Mesodermal cell (in vitro differentiated cells): Measurements from ENCODE around the gene COPS8.

Experiments used
- H3K27ac ChIP-seq: 2 replicates; pipeline ENCODE4 v1.7.0; 2013; ENCODE audit warnings: mild to moderate bottlenecking, low read depth, low read length, moderate library complexity; ENCODE audit not compliant: severe bottlenecking
- H3K36me3 ChIP-seq: 2 replicates; pipeline ENCODE4 v1.7.1; 2013; ENCODE audit warnings: mild to moderate bottlenecking, low read length, moderate library complexity; ENCODE audit not compliant: control insufficient read depth, insufficient read depth
- H3K4me1 ChIP-seq: one replicate; pipeline ENCODE4 v1.7.1; 2013; ENCODE audit warnings: mild to moderate bottlenecking, low read length; ENCODE audit not compliant: insufficient read depth, control insufficient read depth, poor library complexity, severe bottlenecking
- H3K4me3 ChIP-seq: 2 replicates; pipeline ENCODE4 v1.7.0; 2013; ENCODE audit warnings: low read length, control low read depth, mild to moderate bottlenecking; ENCODE audit not compliant: insufficient read depth, poor library complexity, severe bottlenecking; ENCODE audit errors: extremely low read depth
- H3K9me3 ChIP-seq: 2 replicates; pipeline ENCODE4 v1.7.1; 2013; ENCODE audit warnings: mild to moderate bottlenecking, low read length, moderate library complexity; ENCODE audit not compliant: control insufficient read depth
- WGBS, 2 experiments: methylation state at CpG; one replicate each; pipeline ENCODE4 v1.1.5; 2013; ENCODE audit warnings: missing lambda C conversion rate in 2 of 2; ENCODE audit not compliant: insufficient coverage in 2 of 2; 5-methylcytosine and 5-hydroxymethylcytosine counted together

Gene COPS8

GRCh38 chr2:237136824-237137223 lies 51.1 kb downstream of the COPS8 start:
- Histone ChIP-seq H3K4me3 (no peak overlapping the region), H3K36me3 (no peaks in the 10 kb centered on the region), H3K9me3 (no peaks in the 10 kb centered on the region), H3K4me1 (no peaks in the 10 kb centered on the region), H3K27ac (no peak overlapping the region)
- WGBS, 2 experiments: 93 to 98% methylated on average over 7 to 8 of the region's 9 CpGs

GRCh38 chr2:237137626-237138323 lies 52.1 kb downstream of the COPS8 start:
- whole genome bisulfite sequencing, 2 experiments: 92 to 95% methylated on average over 9 to 10 of the region's 13 CpGs
- H3K4me1 ChIP-seq: no peaks in the 10 kb centered on the region
- H3K36me3 ChIP-seq: no peaks in the 10 kb centered on the region
- H3K27ac ChIP-seq: no peak overlapping the region
- no peak overlapping the region for H3K4me3 ChIP-seq
- H3K9me3 ChIP-seq: no peaks in the 10 kb centered on the region

GRCh38 chr2:237139123-237139675 lies 53.5 kb downstream of the COPS8 start:
- no peaks in the 10 kb centered on the region for H3K36me3 ChIP-seq
- no peak overlapping the region for H3K4me3 ChIP-seq
- no peaks in the 10 kb centered on the region for H3K4me1 ChIP-seq
- no peaks in the 10 kb centered on the region for H3K9me3 ChIP-seq
- no peak overlapping the region for H3K27ac ChIP-seq
- WGBS, 2 experiments: 91 to 93% methylated on average over 12 to 14 of the region's 14 CpGs

GRCh38 chr2:237140689-237141285 lies 55.1 kb downstream of the COPS8 start:
- H3K4me3 ChIP-seq: no peak overlapping the region
- H3K4me1 ChIP-seq: no peaks in the 10 kb centered on the region
- H3K9me3 ChIP-seq: peaks cover 2% of the 10 kb centered on the region
- no peak overlapping the region for H3K27ac ChIP-seq
- no peaks in the 10 kb centered on the region for H3K36me3 ChIP-seq
- 100% methylated on average over 1 to 3 of the region's 4 CpGs for WGBS, 2 experiments

GRCh38 chr2:237141571-237142051 lies 55.9 kb downstream of the COPS8 start:
- H3K36me3 ChIP-seq: no peaks in the 10 kb centered on the region
- WGBS, 2 experiments: 69 to 83% methylated on average over 2 to 4 of the region's 4 CpGs
- H3K27ac ChIP-seq: no peak overlapping the region
- no peak overlapping the region for H3K4me3 ChIP-seq
- H3K4me1 ChIP-seq: no peaks in the 10 kb centered on the region
- peaks cover 8% of the 10 kb centered on the region for H3K9me3 ChIP-seq

GRCh38 chr2:237143118-237143517 lies 57.4 kb downstream of the COPS8 start:
- H3K36me3 ChIP-seq: no peaks in the 10 kb centered on the region
- WGBS, 2 experiments: 86 to 90% methylated on average over 1 to 2 of the region's 2 CpGs
- peaks cover 14% of the 10 kb centered on the region for H3K9me3 ChIP-seq
- no peak overlapping the region for H3K27ac ChIP-seq
- H3K4me3 ChIP-seq: no peak overlapping the region
- H3K4me1 ChIP-seq: no peaks in the 10 kb centered on the region

- H3K36me3 ChIP-seq: no peaks in the 10 kb centered on the region
- H3K9me3 ChIP-seq: peaks cover 20% of the 10 kb centered on the region
- no peaks in the 10 kb centered on the region for H3K4me1 ChIP-seq
- no peak overlapping the region for H3K27ac ChIP-seq
- H3K4me3 ChIP-seq: no peak overlapping the region
- 82 to 91% methylated on average over 3 to 4 of the region's 5 CpGs for WGBS, 2 experiments
Observed at GRCh38 chr2:237143676-237144440, 58.2 kb downstream of the COPS8 start.

- Histone ChIP-seq H3K36me3 (no peaks in the 10 kb centered on the region), H3K4me3 (no peak overlapping the region), H3K9me3 (peaks cover 20% of the 10 kb centered on the region), H3K27ac (no peak overlapping the region), H3K4me1 (no peaks in the 10 kb centered on the region)
- 80 to 83% methylated on average over 1 to 3 of the region's 3 CpGs for WGBS, 2 experiments
Observed at GRCh38 chr2:237144516-237144915, 58.8 kb downstream of the COPS8 start.

GRCh38 chr2:237147317-237147716 lies 61.6 kb downstream of the COPS8 start:
- H3K27ac ChIP-seq: no peak overlapping the region
- no peak overlapping the region for H3K4me3 ChIP-seq
- no peaks in the 10 kb centered on the region for H3K36me3 ChIP-seq
- H3K4me1 ChIP-seq: no peaks in the 10 kb centered on the region
- peaks cover 20% of the 10 kb centered on the region for H3K9me3 ChIP-seq

GRCh38 chr2:237148624-237149023 lies 62.9 kb downstream of the COPS8 start:
- Histone ChIP-seq H3K27ac (no peak overlapping the region), H3K4me3 (no peak overlapping the region)
- 70 to 83% methylated on average over 1 to 3 of the region's 4 CpGs for WGBS, 2 experiments

More at GRCh38 chr2:237148624-237149023, 62.9 kb downstream of the COPS8 start:
- H3K9me3 ChIP-seq: peaks cover 20% of the 10 kb centered on the region
- H3K4me1 ChIP-seq: no peaks in the 10 kb centered on the region
- no peaks in the 10 kb centered on the region for H3K36me3 ChIP-seq
